ENCODE results near the gene BTBD7. TPM values are rescaled to one million over a fixed set of nuclear protein-coding genes. Genes with fewer than 3 reads are reported as not detected.

The BTBD7 gene
- total and polyA plus RNA-seq, 2 experiments from 2014 or later = 24.4 to 32.8 TPM

DNA sequence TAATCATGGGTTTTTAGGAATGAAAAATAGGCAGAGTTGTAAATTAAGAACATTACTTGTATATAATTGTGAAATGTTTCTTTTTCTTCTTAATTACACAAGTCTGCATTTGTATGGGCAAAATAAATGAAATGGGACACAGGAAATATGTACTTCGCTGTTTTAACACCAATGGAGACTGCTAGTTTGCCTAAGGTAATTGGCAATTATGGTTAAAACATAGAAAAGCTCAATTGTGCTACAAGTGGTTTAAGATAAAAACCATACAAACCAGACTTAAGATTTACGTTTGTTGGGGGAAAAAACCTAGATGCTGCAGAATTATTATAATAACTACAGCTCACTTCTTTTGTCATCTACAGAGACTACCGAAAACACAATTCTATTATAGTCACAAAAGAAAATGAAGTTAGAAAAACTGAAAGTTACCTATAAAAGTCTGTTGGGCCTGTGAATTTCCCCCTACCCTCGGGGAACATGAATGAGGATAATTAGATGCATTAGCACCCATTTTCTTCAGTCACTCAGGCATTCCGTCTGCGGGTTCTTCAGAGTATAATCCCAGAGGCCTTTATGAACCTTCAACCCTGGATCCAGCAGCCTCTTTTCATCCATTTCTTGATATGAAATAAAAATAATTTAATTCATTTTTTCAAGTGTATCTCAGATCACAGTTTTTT, 37.2 kb downstream of the BTBD7 start:
- Mint-ChIP-seq H3K36me3 (ENCODE audit: low read depth) (peaks cover 9% of the 10 kb centered on the region; the same call in 2 of the 3 replicates), H3K9me3 (no peaks in the 10 kb centered on the region), H3K4me3 (no peak overlapping the region), H3K27ac (peak overlapping the region; percentile 27; the same call in 1 of the 2 replicates), H3K27me3 (ENCODE audit: insufficient read depth, low read depth, poor library complexity) (no peaks in the 10 kb centered on the region), H3K4me1 (peaks cover 27% of the 10 kb centered on the region)
- H3K79me2 ChIP-seq (replicated peaks; ENCODE audit: insufficient read depth) = peaks cover 43% of the 10 kb centered on the region
- peaks cover 14% of the 10 kb centered on the region for H3K4me1 ChIP-seq (ENCODE audit: insufficient read depth)
- H3K27ac ChIP-seq (ENCODE audit: low read depth) = no peak overlapping the region
- no peak overlapping the region for H3K4me2 ChIP-seq
- no peaks in the 10 kb centered on the region for H3K36me3 ChIP-seq (ENCODE audit: insufficient read depth)
- ATAC-seq = no peak
- no peaks in the 10 kb centered on the region for H3K27me3 ChIP-seq (ENCODE audit: insufficient read depth)
- H3K9me2 ChIP-seq (ENCODE audit: insufficient read depth) = no peaks in the 10 kb centered on the region
- no peak overlapping the region for H2AFZ ChIP-seq
- no peaks in the 10 kb centered on the region for H3F3A ChIP-seq (replicated peaks; ENCODE audit: low read depth)
- DNase-seq (ENCODE audit: low spot score) = no peak
- H3K4me3 ChIP-seq = no peak overlapping the region
- no peaks in the 10 kb centered on the region; the same call in 1 of the 2 replicates for H4K20me1 ChIP-seq (replicated peaks; ENCODE audit: insufficient read depth)
- TF ChIP-seq, protein P1, sequence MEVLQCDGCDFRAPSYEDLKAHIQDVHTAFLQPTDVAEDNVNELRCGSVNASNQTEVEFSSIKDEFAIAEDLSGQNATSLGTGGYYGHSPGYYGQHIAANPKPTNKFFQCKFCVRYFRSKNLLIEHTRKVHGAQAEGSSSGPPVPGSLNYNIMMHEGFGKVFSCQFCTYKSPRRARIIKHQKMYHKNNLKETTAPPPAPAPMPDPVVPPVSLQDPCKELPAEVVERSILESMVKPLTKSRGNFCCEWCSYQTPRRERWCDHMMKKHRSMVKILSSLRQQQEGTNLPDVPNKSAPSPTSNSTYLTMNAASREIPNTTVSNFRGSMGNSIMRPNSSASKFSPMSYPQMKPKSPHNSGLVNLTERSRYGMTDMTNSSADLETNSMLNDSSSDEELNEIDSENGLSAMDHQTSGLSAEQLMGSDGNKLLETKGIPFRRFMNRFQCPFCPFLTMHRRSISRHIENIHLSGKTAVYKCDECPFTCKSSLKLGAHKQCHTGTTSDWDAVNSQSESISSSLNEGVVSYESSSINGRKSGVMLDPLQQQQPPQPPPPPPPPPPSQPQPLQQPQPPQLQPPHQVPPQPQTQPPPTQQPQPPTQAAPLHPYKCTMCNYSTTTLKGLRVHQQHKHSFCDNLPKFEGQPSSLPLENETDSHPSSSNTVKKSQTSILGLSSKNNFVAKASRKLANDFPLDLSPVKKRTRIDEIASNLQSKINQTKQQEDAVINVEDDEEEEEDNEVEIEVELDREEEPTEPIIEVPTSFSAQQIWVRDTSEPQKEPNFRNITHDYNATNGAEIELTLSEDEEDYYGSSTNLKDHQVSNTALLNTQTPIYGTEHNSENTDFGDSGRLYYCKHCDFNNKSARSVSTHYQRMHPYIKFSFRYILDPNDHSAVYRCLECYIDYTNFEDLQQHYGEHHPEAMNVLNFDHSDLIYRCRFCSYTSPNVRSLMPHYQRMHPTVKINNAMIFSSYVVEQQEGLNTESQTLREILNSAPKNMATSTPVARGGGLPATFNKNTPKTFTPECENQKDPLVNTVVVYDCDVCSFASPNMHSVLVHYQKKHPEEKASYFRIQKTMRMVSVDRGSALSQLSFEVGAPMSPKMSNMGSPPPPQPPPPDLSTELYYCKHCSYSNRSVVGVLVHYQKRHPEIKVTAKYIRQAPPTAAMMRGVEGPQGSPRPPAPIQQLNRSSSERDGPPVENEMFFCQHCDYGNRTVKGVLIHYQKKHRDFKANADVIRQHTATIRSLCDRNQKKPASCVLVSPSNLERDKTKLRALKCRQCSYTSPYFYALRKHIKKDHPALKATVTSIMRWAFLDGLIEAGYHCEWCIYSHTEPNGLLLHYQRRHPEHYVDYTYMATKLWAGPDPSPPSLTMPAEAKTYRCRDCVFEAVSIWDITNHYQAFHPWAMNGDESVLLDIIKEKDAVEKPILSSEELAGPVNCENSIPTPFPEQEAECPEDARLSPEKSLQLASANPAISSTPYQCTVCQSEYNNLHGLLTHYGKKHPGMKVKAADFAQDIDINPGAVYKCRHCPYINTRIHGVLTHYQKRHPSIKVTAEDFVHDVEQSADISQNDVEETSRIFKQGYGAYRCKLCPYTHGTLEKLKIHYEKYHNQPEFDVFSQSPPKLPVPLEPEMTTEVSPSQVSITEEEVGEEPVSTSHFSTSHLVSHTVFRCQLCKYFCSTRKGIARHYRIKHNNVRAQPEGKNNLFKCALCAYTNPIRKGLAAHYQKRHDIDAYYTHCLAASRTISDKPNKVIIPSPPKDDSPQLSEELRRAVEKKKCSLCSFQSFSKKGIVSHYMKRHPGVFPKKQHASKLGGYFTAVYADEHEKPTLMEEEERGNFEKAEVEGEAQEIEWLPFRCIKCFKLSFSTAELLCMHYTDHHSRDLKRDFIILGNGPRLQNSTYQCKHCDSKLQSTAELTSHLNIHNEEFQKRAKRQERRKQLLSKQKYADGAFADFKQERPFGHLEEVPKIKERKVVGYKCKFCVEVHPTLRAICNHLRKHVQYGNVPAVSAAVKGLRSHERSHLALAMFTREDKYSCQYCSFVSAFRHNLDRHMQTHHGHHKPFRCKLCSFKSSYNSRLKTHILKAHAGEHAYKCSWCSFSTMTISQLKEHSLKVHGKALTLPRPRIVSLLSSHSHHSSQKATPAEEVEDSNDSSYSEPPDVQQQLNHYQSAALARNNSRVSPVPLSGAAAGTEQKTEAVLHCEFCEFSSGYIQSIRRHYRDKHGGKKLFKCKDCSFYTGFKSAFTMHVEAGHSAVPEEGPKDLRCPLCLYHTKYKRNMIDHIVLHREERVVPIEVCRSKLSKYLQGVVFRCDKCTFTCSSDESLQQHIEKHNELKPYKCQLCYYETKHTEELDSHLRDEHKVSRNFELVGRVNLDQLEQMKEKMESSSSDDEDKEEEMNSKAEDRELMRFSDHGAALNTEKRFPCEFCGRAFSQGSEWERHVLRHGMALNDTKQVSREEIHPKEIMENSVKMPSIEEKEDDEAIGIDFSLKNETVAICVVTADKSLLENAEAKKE (CRISPR knock-in tag; IDR thresholded peaks at IDR 0.05) = no peak
- TF ChIP-seq EZH2 (IDR thresholded peaks at IDR 0.05; ENCODE audit: low read depth, unreplicated experiment) = no peak
- no peak for TF ChIP-seq POLR2AphosphoS5 (IDR thresholded peaks at IDR 0.05; ENCODE audit: low read depth)
- TF ChIP-seq, protein P2, sequence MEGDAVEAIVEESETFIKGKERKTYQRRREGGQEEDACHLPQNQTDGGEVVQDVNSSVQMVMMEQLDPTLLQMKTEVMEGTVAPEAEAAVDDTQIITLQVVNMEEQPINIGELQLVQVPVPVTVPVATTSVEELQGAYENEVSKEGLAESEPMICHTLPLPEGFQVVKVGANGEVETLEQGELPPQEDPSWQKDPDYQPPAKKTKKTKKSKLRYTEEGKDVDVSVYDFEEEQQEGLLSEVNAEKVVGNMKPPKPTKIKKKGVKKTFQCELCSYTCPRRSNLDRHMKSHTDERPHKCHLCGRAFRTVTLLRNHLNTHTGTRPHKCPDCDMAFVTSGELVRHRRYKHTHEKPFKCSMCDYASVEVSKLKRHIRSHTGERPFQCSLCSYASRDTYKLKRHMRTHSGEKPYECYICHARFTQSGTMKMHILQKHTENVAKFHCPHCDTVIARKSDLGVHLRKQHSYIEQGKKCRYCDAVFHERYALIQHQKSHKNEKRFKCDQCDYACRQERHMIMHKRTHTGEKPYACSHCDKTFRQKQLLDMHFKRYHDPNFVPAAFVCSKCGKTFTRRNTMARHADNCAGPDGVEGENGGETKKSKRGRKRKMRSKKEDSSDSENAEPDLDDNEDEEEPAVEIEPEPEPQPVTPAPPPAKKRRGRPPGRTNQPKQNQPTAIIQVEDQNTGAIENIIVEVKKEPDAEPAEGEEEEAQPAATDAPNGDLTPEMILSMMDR (conservative IDR thresholded peaks at IDR 0.05; ENCODE audit: low read depth in 2 of 2) = no peak
- TF ChIP-seq, protein P3, sequence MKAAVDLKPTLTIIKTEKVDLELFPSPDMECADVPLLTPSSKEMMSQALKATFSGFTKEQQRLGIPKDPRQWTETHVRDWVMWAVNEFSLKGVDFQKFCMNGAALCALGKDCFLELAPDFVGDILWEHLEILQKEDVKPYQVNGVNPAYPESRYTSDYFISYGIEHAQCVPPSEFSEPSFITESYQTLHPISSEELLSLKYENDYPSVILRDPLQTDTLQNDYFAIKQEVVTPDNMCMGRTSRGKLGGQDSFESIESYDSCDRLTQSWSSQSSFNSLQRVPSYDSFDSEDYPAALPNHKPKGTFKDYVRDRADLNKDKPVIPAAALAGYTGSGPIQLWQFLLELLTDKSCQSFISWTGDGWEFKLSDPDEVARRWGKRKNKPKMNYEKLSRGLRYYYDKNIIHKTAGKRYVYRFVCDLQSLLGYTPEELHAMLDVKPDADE (IDR thresholded peaks at IDR 0.05) = no peak
- no peak for TF ChIP-seq CREB1 (CRISPR knock-in tag; IDR thresholded peaks at IDR 0.05; ENCODE audit: low read depth)
- TF ChIP-seq STAT1 (IDR thresholded peaks at IDR 0.05; ENCODE audit: unreplicated experiment) = no peak

Measured in GM23338 (cell line).